HG02623 (cell line): Measurements from ENCODE around the gene PANK2.
"Not testable (repeated sequence)": the region's sequence is repeated elsewhere in the genome, so short reads cannot be mapped to it uniquely, and the experiment has no call there.

Experiments used
- ATAC-seq: cut with Tn5 transposase; IDR thresholded peaks from one replicate; pipeline ENCODE4 v1.9.1; 2021; ENCODE audit warnings: moderate library complexity; ENCODE audit not compliant: unreplicated experiment

PANK2 gene

GRCh38 chr20:3869839-3870634, 19.1 kb upstream of the PANK2 start:
- ATAC-seq: no peak

DNA sequence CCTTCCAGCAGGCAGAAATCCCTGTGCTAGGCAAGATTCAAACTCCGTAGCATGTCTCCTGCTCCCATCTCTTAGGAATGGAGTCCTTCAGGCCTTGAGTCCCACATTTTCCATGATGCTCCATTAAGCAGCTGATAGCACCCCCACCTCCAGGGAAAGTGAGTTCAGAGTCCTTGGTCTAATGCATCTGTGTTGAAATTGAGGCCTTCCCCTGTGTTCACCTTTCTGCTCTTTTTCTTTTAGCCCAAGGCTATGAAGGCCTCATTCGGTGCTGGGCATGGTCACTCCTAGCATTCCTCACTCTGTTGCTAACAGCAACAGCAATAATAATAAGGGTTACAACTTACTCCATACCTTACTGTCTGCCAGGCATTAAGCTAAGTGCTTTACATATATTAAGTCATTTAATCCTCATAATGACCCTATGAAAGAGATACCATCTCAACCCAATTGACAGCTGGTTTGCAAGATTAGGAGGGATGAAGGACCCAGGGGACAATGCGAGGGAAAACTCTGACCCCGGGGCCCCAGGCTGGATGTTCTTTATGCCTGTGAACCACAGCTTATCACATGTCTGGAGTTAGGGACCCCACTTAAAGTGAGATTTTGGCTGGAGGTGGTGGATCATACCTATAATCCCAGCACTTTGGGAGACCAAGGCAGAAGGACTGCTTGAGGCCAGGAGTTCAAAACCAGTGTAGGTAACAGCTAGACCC, 17.5 kb upstream of the PANK2 start:
- ATAC-seq: no peak

- no peak for ATAC-seq
Measured at GRCh38 chr20:3873507-3873906, 15.7 kb upstream of the PANK2 start.

GRCh38 chr20:3874194-3874844, 14.9 kb upstream of the PANK2 start:
- no peak for ATAC-seq

- ATAC-seq: no peak
Measured at GRCh38 chr20:3875378-3875974, 13.7 kb upstream of the PANK2 start.

- no peak for ATAC-seq
Measured at GRCh38 chr20:3876000-3876399, 13.2 kb upstream of the PANK2 start.

GRCh38 chr20:3876676-3877075, 12.5 kb upstream of the PANK2 start:
- ATAC-seq: no peak

DNA sequence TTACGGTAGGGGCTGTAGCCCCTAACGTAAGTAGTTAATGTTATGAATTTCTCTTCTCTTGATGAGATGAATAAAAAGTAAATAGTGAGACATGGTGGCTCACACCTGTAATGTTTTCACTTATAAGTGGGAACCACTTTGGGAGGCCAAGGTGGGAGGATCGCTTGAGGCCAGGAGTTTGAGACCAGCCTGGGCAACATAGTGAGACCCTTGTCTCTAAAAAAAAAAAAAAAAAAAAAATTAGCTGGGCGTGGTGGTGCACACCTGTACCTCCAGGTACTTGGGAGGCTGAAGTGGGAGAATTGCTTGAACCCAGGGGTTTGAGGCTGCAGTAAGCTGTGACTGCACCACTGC, 10.3 kb upstream of the PANK2 start:
- ATAC-seq: not testable (repeated sequence)

- no peak for ATAC-seq
Measured at GRCh38 chr20:3885715-3886114, 3.5 kb upstream of the PANK2 start.

DNA sequence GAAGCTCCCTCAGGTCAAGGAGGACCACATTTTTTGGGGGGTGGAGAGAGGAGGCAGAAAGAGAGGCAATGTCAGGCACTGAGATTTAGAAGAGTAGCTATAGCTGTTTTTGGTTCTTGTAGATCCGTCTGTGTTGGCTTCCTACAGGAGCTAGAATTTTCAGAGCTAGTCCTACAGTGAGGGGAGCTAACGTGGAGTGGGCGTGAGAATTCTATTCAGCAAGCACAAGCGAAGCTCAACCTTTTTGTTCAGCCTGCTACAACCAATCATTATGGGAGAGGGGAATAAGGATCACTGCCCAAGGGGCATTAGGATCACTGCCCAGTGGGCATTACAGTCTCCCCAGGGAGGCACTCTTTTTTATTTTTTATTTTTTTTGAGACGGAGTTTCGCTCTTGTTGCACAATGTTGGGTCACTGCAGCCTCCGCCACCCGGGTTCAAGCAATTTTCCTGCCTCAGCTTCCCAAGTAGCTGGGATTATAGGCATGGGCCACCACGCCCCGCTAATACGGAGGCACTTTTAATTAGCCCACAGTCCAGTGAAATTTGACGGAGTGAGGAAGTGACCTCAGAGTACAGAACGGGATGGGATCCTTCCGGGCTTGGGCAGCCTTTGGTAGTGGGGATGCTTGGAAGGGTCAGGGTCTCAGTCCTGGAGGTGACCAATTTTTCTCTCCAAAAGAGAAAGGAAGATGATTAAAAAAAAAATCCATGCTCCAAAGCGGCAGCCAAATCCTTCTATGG, 1.1 kb upstream of the PANK2 start:
- no peak for ATAC-seq

- ATAC-seq: no peak
Measured at GRCh38 chr20:3889489-3890397, 556 bp downstream of the PANK2 start.

DNA sequence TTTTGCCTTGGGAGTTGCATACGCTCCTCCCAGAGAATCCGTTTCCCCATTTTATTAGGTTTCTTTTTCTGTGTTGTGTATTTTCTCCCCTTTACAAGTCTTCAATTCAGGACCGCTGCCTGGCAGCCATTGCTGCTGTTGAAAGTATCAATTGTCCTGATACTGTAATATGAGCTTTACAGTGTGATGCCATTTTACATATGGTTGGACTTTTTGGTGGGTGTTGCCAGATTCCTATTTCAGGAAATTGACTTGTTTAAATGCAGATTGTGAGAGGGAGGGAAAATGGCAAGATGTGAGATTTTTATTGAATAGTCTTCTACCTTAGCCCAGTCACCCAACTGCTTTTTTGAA, 1.2 kb downstream of the PANK2 start:
- no peak for ATAC-seq

GRCh38 chr20:3890999-3891929, 2.1 kb downstream of the PANK2 start:
- ATAC-seq: no peak

- no peak for ATAC-seq
Measured at GRCh38 chr20:3894796-3895195, 5.6 kb downstream of the PANK2 start.

DNA sequence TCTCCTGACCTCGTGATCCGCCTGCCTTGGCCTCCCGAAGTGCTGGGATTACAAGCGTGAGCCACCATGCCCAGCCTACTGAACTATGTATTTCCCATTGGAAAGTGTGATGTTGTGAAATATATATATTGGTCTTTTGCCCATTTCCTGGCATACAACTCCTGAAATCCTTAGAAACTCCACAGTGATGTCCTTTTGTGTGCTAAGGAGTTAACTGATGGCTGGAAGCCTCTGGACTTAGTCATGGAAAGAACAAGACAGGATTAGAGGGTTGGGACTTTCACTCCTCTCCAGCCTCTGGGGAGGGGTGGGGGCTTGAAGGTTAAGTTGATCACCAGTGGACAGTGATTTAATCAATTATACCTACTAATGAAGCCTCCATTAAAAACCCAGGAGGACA, 7.1 kb downstream of the PANK2 start:
- ATAC-seq: no peak

- no peak for ATAC-seq
Measured at GRCh38 chr20:3896853-3897583, 7.8 kb downstream of the PANK2 start.

GRCh38 chr20:3898181-3898580, 9.0 kb downstream of the PANK2 start:
- ATAC-seq: not testable (repeated sequence)

- no peak for ATAC-seq
Measured at GRCh38 chr20:3898639-3899038, 9.5 kb downstream of the PANK2 start.
